Middle frontal gyrus (tissue), 1 donor: ENCODE results near the gene KRTAP10-7.
"Not testable (repeated sequence)": the region's sequence is repeated elsewhere in the genome, so short reads cannot be mapped to it uniquely, and the experiment has no call there.

Experiments
- DNase-seq: peaks from one replicate; pipeline ENCODE4 v3.0.0-alpha.2; 2015; ENCODE audit warnings: low spot score; ENCODE audit errors: extremely low spot score

KRTAP10-7 gene

DNA sequence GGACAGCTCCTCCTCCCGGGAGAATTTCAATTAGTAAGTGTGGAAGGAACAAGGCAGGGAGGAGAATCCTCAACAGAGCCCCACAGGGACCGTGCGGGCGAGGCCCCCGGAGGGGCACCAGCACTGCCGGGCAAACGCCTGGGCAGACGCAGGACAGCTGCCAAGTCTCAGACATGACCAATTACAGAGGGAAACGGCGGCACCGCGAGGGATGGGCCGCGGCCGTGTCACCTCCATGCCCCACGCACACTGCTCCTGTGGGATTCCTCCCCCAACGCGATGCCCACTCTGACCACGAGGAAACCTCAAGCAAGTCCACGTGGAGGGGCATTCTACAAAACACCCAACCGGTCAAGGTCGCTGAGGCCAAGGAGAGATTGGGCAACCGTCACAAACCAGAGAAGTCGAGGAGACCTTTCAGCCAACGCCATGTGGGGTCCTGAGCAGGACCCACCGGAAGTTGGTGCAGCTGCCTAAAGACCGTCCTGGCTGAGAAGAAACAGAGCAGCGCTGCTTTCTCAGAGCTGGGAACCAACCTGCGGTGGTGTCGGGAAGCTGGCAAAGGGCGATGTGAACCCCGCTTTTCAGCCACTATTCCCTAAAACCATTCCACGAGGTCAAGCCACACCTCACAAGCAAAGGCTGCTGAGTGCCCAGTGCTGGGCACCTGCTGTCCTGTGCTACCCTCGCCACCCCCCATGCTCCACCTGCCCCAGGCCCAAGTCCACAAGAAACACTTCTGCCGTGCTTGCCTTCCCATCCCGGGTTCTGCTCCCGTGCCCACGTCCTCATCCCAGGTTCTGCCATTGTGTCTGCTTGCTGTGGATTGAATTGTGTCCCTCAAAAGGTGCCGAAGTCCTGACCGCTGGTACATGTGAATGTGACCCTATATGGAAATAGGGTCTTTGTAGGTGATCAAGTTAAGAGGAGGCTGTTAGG, 28.3 kb upstream of the KRTAP10-7 start:
- DNase-seq: no peak

DNA sequence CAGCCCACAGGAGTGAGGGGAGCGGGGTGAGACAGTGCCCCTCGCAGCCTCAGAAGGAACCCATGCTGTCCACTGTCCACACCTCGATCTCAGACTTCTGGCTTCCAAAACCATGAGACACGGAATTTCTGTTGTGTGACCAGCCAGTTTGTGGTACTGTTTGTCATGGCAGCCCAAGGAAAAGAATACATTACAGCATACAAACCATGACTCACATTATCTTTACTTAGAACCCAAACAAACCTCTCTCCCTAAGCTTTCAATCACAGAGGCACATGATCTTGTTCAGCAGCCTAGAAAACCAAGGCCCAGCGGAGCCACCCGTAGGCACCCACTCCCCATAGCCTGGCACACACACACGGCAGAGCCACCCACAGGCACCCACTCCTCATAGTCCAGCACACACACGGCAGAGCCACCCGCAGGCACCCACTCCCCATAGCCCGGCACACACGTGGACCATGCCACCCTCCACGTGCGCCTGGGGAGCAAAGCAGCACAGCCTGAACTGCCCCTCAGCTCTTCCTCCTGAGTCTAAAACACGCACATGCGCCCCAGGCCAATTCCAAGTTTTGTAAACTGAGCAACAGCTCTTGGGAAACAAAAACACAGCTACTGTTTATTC, 27.3 kb upstream of the KRTAP10-7 start:
- DNase-seq: no peak

DNA sequence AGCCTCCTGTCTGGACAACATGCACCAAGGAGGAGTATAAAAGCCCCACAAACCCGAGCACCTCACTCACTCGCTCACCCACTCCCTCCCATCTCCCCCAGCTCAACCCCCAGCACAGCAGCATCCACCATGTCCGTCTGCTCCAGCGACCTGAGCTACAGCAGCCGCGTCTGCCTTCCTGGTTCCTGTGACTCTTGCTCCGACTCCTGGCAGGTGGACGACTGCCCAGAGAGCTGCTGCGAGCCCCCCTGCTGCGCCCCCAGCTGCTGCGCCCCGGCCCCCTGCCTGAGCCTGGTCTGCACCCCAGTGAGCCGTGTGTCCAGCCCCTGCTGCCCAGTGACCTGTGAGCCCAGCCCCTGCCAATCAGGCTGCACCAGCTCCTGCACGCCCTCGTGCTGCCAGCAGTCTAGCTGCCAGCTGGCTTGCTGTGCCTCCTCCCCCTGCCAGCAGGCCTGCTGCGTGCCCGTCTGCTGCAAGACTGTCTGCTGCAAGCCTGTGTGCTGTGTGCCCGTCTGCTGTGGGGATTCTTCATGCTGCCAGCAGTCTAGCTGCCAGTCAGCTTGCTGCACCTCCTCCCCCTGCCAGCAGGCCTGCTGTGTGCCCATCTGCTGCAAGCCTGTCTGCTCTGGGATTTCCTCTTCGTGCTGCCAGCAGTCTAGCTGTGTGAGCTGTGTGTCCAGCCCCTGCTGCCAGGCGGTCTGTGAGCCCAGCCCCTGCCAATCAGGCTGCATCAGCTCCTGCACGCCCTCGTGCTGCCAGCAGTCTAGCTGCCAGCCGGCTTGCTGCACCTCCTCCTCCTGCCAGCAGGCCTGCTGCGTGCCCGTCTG, 26.6 kb upstream of the KRTAP10-7 start, which contains the start of gene KRTAP10-4:
Gene KRTAP10-4, plus strand, starts transcription at position 100 of the 827 bp plus-strand sequence. Its CDS starts 30 bp downstream, at position 130.
- DNase-seq: not testable (repeated sequence)

DNA sequence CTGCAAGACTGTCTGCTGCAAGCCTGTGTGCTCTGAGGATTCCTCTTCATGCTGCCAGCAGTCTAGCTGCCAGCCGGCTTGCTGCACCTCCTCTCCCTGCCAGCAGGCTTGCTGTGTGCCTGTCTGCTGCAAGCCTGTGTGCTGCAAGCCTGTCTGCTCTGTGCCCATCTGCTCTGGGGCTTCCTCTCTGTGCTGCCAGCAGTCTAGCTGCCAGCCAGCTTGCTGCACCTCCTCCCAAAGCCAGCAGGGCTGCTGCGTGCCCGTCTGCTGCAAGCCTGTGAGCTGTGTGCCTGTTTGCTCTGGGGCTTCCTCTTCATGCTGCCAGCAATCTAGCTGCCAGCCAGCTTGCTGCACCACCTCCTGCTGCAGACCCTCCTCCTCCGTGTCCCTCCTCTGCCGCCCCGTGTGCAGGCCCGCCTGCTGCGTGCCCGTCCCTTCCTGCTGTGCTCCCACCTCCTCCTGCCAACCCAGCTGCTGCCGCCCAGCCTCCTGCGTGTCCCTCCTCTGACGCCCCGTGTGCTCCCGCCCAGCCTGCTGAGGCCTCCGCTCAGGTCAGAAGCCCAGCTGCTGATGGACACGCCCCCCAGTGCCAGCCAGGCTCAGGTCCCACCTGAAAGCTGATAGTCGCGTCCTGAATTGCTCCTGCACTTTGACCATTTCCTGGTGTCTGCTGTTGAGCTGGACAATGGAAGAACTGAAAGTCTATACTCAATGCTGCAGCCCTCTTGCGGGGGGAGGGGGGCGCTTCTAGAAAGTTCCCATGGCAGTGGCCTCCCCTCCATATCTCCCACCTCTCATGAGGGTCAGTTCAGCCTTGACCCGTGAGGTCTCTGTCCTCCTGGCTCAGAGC, 25.7 kb upstream of the KRTAP10-7 start:
- no peak for DNase-seq

DNA sequence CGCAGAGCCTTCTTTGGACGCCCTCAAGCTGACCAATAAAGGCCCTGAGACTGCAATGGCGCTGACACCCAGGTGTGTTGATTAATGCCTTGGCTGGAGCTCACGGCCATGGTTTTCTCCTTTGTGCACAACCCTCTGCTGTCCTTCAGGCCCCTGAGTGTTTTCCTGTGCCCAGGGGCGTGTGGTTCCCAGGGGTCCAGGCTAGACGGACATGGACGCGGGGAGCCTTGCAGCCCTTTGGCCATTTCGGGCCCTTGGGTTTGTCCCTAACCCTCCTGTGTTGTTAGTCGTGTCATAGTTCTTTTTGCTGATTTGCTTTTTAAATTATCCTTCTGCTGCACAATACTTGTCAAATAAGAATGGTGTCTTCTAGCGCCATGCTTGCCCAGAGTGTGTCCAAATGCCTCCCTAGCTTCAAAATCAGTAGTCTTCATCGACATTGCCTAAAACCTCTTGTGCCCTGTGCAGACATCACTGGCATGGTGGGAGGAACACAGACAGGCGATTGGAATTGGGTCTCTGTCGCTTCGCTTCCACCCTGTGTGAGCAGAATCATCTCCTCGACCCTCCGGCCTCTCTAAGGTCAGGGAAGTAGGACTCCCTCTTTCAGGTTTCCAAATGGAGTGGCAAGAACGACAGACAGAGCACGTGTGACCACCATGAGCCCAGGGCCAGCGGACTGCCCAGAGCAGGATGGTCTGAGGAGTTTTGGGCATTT, 24.9 kb upstream of the KRTAP10-7 start:
- DNase-seq: no peak

DNA sequence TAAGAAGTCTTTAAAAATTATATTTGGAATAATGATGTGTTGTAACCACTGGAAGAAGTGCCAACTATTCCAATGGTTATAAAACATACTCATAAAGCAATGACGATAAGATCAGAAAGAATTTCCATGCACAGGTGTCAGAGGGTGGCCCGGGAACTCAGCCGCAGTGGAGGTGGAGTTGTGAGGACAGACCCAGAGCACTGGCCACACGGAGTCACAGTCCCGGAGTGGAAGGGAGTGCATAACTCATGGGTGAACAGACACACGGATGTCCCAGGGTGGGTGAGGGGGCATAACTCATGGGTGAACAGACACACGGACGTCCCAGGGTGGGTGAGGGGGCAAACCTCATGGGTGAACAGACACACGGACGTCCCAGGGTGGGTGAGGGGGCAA, 24.4 kb upstream of the KRTAP10-7 start:
- no peak for DNase-seq

DNA sequence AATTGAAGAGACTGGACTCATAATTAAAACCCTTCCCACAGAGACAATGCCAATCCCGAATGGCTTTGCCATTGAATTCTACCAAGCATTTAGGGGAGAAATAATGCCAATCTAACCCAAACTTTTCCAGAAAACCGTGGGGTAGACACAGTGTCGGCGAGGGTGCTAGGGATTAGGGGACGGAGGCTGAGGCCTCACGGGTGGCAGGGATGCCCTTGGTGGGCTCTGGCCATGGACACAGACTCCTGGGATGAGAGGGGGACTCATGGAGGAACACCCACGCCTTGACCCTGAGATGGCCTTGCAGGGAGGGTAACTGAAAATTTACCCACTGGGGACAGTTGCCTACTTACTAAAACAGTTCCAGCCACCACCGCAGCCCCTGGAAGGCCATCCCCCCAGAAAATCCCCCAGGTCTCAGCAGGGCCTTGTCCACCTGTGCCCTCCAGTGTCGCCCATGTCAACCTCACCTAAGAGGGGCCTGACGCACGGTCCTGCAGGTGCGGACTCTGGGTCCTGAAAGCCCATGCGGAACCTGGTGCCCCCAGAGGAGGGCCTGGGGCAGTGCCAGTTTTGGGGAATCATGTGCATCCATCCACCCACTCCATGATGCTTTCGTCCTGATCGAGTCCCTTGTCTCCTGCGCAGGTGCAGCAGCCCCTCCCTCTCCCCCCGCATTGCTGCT, 21.9 kb upstream of the KRTAP10-7 start:
- DNase-seq: no peak

DNA sequence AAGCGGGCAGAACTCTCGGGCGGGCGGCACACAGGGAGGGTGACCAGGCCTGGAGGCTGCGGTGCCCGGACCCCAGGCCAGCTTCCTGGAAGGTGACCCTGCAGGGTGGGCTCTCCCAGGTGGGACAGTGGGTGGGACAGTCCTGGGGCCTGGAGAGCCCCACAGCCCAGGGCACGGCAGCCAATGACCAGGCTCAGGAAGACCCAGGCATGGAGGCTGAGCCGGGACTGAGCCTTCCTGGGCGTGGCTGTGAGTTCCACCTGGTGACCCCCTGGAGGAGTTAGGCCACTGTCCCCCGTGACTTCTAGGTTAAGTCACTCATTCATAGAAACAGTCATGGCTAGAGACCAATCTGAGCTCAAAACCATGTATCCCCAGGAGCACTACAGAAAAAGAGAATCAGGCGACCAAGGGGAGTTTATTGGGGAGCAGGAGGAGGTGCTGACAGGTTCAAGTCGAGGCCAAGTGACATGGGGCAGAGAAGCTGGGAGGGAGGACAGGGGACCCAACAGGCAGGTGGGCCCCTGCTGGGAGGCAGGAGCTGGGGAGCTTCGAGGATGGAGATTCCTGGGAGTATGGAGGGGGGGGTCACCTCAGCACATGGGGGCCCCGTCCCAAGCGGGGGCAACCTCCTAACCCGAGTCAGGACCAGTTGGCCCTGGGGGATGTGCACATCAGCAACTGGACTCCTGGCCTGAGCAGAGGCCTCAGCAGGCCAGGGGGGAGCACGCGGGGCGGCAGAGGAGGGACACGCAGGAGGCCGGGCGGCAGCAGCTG, 21.2 kb upstream of the KRTAP10-7 start:
- no peak for DNase-seq

DNA sequence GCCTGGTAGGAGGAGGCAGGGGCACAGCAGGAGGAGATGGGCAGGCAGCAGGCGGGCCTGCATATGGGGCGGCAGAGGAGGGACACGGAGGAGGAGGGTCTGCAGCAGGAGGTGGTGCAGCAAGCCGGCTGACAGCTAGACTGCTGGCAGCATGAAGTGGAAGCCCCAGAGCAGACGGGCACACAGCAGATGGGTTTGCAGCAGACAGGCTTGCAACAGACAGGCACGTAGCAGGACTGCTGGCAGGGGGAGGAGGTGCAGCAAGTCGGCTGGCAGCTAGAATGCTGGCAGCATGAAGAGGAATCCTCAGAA, 20.6 kb upstream of the KRTAP10-7 start:
- DNase-seq: no peak

DNA sequence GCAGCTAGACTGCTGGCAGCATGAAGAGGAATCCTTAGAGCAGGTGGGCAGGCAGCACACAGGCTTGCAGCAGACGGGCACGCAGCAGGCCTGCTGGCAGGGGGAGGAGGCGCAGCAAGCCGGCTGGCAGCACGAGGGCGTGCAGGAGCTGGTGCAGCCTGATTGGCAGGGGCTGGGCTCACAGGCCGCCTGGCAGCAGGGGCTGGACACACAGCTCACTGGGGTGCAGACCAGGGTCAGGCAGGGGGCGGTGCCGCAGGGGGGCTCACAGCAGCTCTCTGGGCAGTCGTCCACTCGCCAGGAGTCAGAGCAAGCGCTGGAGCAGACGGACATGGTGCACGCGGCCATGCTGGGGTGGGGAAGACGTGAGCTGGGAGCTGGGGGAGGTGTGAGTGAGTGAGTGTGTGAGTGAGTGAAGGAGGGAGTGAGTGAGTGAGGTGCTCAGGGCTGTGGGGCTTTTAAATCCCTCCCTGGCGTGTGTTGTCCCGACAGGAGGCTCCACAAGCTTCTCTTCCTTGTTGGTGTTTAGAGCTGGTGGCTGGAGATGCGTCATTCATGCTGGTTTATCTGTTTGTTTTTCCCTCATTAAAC, 20.1 kb upstream of the KRTAP10-7 start, which contains the start of gene KRTAP10-5:
Gene KRTAP10-5, minus strand, starts transcription at position 374 of the 591 bp plus-strand sequence. Its CDS starts 26 bp downstream, at position 348.
- DNase-seq: not testable (repeated sequence)

DNA sequence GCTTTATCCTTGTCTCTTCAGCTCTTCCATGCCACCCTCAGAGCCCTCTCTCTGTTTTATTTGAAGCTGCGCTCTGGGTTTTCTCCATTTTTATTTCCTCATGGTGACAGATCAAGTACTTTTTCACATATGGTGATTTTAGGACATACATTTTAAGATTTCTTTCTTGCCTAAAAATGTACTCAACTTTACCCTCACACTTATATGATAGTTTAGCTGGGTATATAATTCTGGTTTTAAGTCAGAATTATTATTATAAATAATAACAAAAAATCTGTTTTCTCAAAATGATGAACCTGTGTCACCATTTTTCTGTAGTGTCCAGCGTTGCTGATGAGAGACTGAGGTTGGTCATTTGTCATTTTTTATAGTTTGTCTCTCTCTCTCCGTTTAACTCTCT, 19.2 kb upstream of the KRTAP10-7 start:
- no peak for DNase-seq

DNA sequence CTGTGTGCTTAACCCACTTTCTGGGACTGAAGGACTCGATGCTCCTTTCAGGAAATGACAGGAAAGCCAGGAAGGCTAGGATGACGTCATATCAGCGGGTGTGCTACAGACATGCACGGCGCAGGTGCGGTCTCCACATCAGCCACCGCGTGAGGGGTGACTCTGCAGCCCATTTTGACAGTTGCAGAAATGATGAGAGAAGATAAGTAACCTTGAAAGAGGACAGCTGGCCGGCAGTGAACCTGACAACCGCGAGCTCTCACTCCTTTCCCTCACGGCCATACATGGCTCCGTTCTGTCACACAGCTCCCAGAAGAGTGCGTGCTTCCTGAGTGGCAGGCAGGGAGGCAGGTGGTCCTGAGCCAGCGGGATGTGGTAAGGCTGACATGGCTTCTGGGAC, 18.3 kb upstream of the KRTAP10-7 start:
- DNase-seq: no peak

DNA sequence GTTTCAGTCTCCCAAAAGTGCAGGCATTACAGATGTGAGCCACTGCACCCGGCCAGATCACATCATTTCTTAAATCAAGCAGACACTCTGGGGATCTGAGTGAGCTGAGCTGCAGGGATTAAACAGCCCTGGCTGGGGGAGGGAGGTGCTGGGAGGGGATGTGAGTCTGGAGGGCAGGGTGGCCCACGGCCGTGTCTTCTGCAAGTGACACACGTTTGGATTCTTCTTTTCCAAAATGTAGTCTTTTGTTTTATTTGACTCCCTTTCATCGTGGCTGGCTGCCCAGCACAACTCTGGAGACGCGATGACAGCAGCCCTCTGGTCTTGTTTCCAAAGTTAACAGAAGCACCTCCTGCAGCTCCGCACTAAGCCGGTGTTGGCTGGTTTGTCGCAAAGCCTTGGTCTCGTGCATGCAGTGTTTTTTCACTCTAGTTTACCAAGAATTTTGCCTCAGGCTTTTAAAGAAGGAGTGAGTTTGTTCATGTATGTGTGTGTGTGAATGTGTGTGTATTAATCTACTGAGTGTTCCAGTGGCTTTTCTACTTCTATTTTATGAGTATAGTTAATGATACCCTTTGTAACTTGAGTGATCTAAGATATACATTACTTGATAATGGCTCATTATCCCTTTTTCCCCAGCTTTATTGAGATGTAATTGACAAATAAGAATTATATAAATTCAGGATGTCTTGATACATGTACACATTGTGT, 17.2 kb upstream of the KRTAP10-7 start:
- no peak for DNase-seq

DNA sequence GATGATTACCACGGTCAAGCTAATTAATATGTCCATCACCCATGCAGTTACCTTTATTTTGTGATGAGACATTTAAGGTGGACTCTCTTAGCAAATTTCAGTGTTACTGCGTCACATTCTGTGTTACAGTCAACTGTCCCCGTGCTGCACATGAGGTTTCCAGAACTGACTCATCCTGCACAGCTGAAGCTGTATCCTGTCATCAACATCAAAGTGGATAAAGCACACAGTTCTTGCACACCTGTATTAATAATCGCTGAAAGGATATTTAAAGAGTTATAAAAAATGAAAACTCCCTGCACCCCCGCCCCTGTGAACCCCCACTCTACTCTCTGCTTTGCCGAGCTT, 16.6 kb upstream of the KRTAP10-7 start:
- DNase-seq: no peak

DNA sequence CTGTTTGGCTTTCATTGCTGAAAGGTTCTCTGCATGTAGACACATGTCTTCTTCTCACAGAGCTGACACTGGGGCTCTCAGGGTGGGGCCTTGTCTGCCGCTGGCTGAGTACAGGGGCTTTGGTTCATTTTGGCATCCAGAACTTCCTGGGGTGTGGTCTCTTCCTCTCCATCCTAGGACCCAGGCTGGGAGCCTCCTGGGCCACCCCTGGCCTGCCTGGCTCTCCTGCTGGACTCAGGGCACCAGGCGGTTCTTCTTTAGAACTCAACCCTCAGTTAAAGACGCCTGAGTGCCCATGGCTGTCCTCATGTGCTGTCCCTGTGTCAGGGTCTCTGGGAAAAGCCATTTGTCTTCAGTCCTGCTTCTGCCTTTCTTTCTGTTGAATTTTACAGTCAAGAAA, 14.5 kb upstream of the KRTAP10-7 start:
- DNase-seq: no peak

DNA sequence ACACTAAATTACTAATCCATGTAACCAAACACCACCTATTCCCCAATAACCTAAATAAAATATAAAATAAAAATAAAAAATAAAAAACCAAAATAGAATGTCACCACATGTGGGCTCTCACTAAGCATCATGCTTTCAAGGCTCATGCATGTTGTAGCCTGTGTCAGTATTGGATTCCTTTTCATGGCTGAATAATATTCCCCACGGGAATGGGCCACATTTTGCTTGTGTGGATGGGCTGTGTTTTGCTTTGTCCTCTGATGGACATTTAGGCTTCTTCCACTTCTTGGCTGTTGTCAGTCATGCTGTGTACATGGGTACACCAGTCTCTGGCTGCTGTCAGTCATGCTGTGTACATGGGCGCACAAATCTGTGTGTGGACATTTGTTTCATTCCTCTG, 11.3 kb upstream of the KRTAP10-7 start:
- no peak for DNase-seq

DNA sequence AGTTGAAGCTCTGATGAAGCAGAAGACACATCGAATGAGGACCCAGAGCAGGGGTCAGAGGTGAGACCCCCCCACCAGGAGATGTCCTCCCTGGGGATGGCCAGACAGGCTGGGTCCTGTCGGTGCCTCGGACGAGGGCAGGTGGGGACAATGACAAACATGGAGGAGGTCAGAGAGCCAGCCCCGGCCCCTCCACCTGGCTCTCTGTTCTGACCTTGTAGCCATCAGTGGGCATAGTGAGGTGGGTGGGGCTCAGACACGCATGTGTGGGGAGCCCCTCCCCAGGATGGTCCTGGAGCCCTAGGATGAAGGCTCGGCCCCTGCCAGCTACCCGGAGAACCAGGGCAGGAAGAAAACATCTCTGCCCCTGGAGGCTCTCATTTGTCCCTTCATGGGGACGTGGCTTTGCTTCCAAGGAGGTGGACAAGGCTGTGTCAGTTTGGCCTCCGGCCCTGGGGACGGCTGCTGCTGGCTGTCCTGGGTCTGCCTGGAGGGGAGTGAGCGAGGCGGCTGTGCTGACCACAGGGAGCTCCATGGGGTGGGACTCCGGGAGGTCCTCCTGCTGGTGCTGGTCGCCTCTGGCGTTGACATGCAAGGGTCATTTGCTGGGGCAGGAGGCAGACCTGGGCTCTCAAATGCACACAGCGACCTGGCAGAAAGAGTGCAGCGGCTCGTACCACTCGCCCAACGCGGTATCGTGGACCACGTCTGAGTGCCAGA, 10.7 kb upstream of the KRTAP10-7 start:
- DNase-seq: no peak
